SU-DHL-6 (cell line): Measurements from ENCODE around the gene ARHGEF37.

Experiments
- H2AFZ ChIP-seq: fragments of 200-600 bp; sonication (generic); 2 replicates; pipeline ENCODE4 v1.6.1; 2014; ENCODE audit warnings: low read depth, mild to moderate bottlenecking, moderate library complexity, mixed read lengths, antibody characterized with exemption, low read length; ENCODE audit not compliant: severe bottlenecking
- H3F3A ChIP-seq: fragments of 200-600 bp; shearing (Covaris generic); 2 replicates; pipeline ENCODE4 v1.6.0; 2016; ENCODE audit warnings: antibody characterized with exemption, mild to moderate bottlenecking; ENCODE audit not compliant: insufficient read depth
- H3K27ac ChIP-seq: fragments of 200-600 bp; sonication (generic); 2 replicates; pipeline ENCODE4 v1.5.1; 2016; ENCODE audit warnings: low read depth, mild to moderate bottlenecking, low read length, moderate library complexity, mixed read lengths
- H3K27me3 ChIP-seq: fragments of 200-600 bp; sonication (generic), shearing (Covaris generic); 2 replicates; pipeline ENCODE4 v1.6.0; 2014; ENCODE audit warnings: mild to moderate bottlenecking, low read length
- H3K36me3 ChIP-seq: fragments of 200-600 bp; sonication (generic); 2 replicates; pipeline ENCODE4 v1.6.1; 2014; ENCODE audit warnings: mild to moderate bottlenecking, low read length, mixed read lengths
- H3K4me2 ChIP-seq: fragments of 300-600, 200-600 bp; shearing (Covaris generic), sonication (generic); 2 replicates; pipeline ENCODE4 v1.6.0; 2014; ENCODE audit warnings: low read length, low read depth, mild to moderate bottlenecking; ENCODE audit not compliant: poor library complexity, severe bottlenecking
- H3K4me3 ChIP-seq: fragments of 200-600 bp; sonication (generic); 2 replicates; pipeline ENCODE4 v1.5.1; 2014; ENCODE audit warnings: antibody characterized with exemption, low read length, mild to moderate bottlenecking, mixed read lengths; ENCODE audit not compliant: insufficient read depth, poor library complexity, severe bottlenecking
- H3K79me2 ChIP-seq: fragments of 200-600 bp; sonication (generic); 2 replicates; pipeline ENCODE4 v1.6.1; 2014; ENCODE audit warnings: mild to moderate bottlenecking, low read length, moderate library complexity; ENCODE audit not compliant: insufficient read depth
- H3K9ac ChIP-seq: fragments of 200-600 bp; sonication (generic); 2 replicates; pipeline ENCODE4 v1.7.0; 2014; ENCODE audit warnings: mild to moderate bottlenecking, low read length
- H3K9me2 ChIP-seq: fragments of 200-600 bp; sonication (generic); replicated peaks from 2 replicates; pipeline ENCODE4 v1.6.1; 2014; ENCODE audit warnings: low read length; ENCODE audit not compliant: insufficient read depth
- H3K9me3 ChIP-seq: fragments of 200-600 bp; sonication (generic); 2 replicates; pipeline ENCODE4 v1.6.1; 2014; ENCODE audit warnings: low read length, mixed read lengths; ENCODE audit not compliant: insufficient read depth
- H4K20me1 ChIP-seq: fragments of 200-600 bp; sonication (generic); 2 replicates; pipeline ENCODE4 v1.6.1; 2014; ENCODE audit warnings: low read depth, mild to moderate bottlenecking, antibody characterized with exemption, low read length, moderate library complexity, mixed read lengths
- EZH2phosphoT487 ChIP-seq: fragments of 200-600 bp; sonication (generic), shearing (Covaris generic); conservative IDR thresholded peaks from 2 replicates; pipeline ENCODE4 v1.6.1; 2018; ENCODE audit warnings: mild to moderate bottlenecking, antibody characterized with exemption, low read length, moderate library complexity, mixed read lengths
- TF ChIP-seq, protein P1 (sequence below): fragments of 200-600 bp; sonication (generic); IDR thresholded peaks from one replicate; pipeline ENCODE4 v1.5.1; 2017; ENCODE audit warnings: antibody characterized with exemption, mild to moderate bottlenecking, low read length, moderate library complexity; ENCODE audit not compliant: insufficient read depth, poor library complexity, severe bottlenecking

Gene ARHGEF37

DNA sequence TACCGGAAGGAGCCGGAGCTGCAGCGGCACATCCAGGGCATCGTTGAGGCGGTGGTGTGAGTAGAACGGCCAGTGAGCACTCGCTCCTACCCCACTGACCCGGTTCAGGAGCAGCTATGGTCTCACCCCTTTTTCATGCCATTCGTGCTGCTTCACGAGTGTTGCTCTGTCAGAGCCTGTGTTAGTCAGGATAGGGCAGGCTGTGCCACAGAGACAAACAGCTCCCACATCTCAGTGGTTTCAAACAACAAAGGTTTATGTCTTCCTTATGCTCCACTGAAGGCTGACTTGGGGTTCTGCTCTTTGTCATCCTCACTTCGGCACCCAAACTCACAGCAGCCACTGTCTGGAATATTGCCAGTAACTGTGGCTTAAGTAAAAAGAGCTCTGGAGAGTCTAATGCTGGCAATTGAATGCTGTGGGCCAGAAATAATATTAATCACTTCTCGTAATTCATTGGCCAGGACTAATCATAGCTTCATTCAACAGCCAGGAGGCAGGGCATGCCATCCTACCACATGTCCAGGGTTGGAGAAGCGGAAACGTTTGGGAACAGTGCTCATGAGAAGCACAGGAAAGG is 28.4 kb downstream of the ARHGEF37 start:
- Histone ChIP-seq H3K9me2 (no peaks in the 10 kb centered on the region), H3K4me3 (no peak overlapping the region), H3K36me3 (no peaks in the 10 kb centered on the region), H2AFZ (no peak overlapping the region), H3K9ac (no peak overlapping the region), H3K9me3 (no peaks in the 10 kb centered on the region), H3K27ac (no peak overlapping the region), H3K27me3 (no peaks in the 10 kb centered on the region), H3F3A (0 out of 2 replicates have a peak, but pooled peaks cover 5% of the 10 kb centered on the region), H3K79me2 (no peaks in the 10 kb centered on the region), H3K4me2 (no peak overlapping the region), H4K20me1 (no peaks in the 10 kb centered on the region)
- no peak for TF ChIP-seq EZH2phosphoT487
- TF ChIP-seq, protein P1, sequence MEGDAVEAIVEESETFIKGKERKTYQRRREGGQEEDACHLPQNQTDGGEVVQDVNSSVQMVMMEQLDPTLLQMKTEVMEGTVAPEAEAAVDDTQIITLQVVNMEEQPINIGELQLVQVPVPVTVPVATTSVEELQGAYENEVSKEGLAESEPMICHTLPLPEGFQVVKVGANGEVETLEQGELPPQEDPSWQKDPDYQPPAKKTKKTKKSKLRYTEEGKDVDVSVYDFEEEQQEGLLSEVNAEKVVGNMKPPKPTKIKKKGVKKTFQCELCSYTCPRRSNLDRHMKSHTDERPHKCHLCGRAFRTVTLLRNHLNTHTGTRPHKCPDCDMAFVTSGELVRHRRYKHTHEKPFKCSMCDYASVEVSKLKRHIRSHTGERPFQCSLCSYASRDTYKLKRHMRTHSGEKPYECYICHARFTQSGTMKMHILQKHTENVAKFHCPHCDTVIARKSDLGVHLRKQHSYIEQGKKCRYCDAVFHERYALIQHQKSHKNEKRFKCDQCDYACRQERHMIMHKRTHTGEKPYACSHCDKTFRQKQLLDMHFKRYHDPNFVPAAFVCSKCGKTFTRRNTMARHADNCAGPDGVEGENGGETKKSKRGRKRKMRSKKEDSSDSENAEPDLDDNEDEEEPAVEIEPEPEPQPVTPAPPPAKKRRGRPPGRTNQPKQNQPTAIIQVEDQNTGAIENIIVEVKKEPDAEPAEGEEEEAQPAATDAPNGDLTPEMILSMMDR: no peak

DNA sequence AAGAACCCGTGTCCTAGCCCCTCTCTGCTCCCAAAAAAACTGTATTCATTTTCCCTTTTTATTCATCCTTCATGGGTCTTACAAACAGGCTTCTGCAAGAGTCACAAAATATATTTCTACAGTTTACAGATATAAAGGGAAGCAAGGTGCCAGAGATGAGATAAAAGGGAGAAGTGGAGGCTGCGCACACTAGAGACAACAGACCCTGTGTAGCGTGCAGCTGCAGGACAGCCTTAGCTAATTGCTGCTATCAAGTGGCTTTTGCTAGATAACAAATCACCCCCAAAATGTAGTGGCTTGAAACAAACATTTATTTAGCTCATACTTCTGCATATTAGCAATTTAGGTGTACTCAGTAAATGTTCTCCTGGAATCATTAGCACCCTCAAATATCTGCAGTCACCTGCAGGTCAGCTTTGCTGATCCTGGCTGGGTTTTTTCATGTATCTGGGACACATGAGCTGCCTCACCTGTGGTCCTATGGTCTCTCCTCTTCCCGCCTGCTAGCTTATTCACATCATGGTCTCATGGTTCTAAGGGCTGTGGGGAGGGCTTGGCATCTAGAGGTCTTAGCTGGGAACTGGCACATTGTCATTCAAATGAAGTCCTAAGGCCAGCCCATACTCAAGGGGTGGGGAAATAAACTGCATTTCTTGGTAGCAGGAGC is 29.4 kb downstream of the ARHGEF37 start:
- H3K27ac ChIP-seq: no peak overlapping the region
- H3K9me3 ChIP-seq: no peaks in the 10 kb centered on the region
- TF ChIP-seq, protein P1: no peak
- no peak for TF ChIP-seq EZH2phosphoT487
- H2AFZ ChIP-seq: no peak overlapping the region
- no peaks in the 10 kb centered on the region for H3K27me3 ChIP-seq
- H3F3A ChIP-seq: 0 out of 2 replicates have a peak, but pooled peaks cover 3% of the 10 kb centered on the region
- no peaks in the 10 kb centered on the region for H3K36me3 ChIP-seq
- H4K20me1 ChIP-seq: no peaks in the 10 kb centered on the region
- no peak overlapping the region for H3K9ac ChIP-seq
- no peaks in the 10 kb centered on the region for H3K79me2 ChIP-seq
- H3K9me2 ChIP-seq: no peaks in the 10 kb centered on the region
- H3K4me2 ChIP-seq: no peak overlapping the region
- H3K4me3 ChIP-seq: no peak overlapping the region

DNA sequence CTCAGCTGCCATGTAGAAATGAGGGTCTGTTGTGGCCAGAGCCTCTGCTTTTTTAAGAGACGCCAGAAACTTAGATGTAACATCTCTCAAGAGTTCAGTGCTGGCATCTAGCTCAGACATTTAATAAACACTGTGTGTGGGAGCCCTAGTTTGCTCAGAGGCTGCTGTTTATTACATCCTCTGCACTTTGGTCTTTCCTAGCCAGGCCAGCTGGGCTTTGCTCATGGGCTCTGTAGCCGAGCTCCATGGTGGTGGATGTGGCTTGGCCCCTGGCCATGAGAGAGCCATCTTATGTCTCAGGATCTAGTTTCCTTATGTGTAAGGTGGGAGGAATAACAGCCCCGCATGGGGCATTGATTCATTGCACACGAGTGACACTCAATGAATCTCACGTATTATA is 30.0 kb downstream of the ARHGEF37 start:
- H3K79me2 ChIP-seq: no peaks in the 10 kb centered on the region
- H3K27ac ChIP-seq: no peak overlapping the region
- H3K4me2 ChIP-seq: no peak overlapping the region
- no peak overlapping the region for H2AFZ ChIP-seq
- H3K9me3 ChIP-seq: no peaks in the 10 kb centered on the region
- H3K9me2 ChIP-seq: no peaks in the 10 kb centered on the region
- H4K20me1 ChIP-seq: no peaks in the 10 kb centered on the region
- H3K4me3 ChIP-seq: no peak overlapping the region
- no peaks in the 10 kb centered on the region for H3K27me3 ChIP-seq
- no peaks in the 10 kb centered on the region for H3K36me3 ChIP-seq
- no peak overlapping the region for H3K9ac ChIP-seq
- H3F3A ChIP-seq: 0 out of 2 replicates have a peak, but pooled peaks cover 3% of the 10 kb centered on the region
- TF ChIP-seq, protein P1: no peak
- TF ChIP-seq EZH2phosphoT487: no peak
